Prostate gland (tissue), 2 donors: Measurements from ENCODE around the gene HUNK.

Experiments used
- CTCF ChIP-seq, 4 experiments: fragments of 200-600 bp in 2 of 4; fragments of 450-650 bp in 2 of 4; sonication (generic) in 2 of 4; IDR thresholded peaks; 1 replicate in 3 of 4; 2 replicates in 1 of 4; pipeline ENCODE4 v1.5.1; 2016 to 2019; ENCODE audit warnings: antibody characterized with exemption in 4 of 4, mild to moderate bottlenecking in 2 of 4, moderate library complexity in 2 of 4
- POLR2A ChIP-seq: fragments of 450-650 bp; IDR thresholded peaks from one replicate; pipeline ENCODE4 v1.6.1; 2016; ENCODE audit warnings: antibody characterized with exemption, mild to moderate bottlenecking

GRCh38 chr21:31857096-31857495 is 15.7 kb upstream of the HUNK start:
- no peak for TF ChIP-seq CTCF (IDR thresholded peaks at IDR 0.05)
- TF ChIP-seq POLR2A, result no peak
